Epithelial cell of proximal tubule (primary cell): ENCODE data around the gene TEKT1. TPM values are rescaled to one million over a fixed set of nuclear protein-coding genes. Genes with fewer than 3 reads are reported as not detected.
"Not testable (repeated sequence)": the region's sequence is repeated elsewhere in the genome, so short reads cannot be mapped to it uniquely, and the experiment has no call there.

Source experiments
- DNase-seq: peaks from one replicate; pipeline ENCODE4 v3.0.0-alpha.2; 2011; ENCODE audit warnings: low read depth
- H3K4me3 ChIP-seq: 2 replicates; pipeline ENCODE4 v1.5.1; 2011; ENCODE audit warnings: low read depth, mild to moderate bottlenecking, low read length
- CTCF ChIP-seq: conservative IDR thresholded peaks from 2 replicates; pipeline ENCODE4 v1.5.1; 2012; ENCODE audit warnings: low read depth, mild to moderate bottlenecking, low read length
- total RNA-seq: library from RNA; depleted of rRNA; stranded (reverse); fragments of >200 nt; gene quantifications from 2 replicates; pipeline ENCODE4 v1.2.3, GENCODE V29; 2015

TEKT1 gene
- not detected in 2 replicates for total RNA-seq

GRCh38 chr17:6831661-6832263, at the start of gene TEKT1:
Gene TEKT1 (minus strand): TSS chr17:6831729. CDS start chr17:6830376, 1,353 bp downstream.
- TF ChIP-seq CTCF, result no peak
- DNase-seq, result peak; percentile 18
- peak within 1 kb of the TSS; percentile 55 for H3K4me3 ChIP-seq

- not testable (repeated sequence) for H3K4me3 ChIP-seq, DNase-seq
These were observed 47.9 kb upstream of the TEKT1 start for GRCh38 chr17:6879221-6879975.

- H3K4me3 ChIP-seq, DNase-seq: not testable (repeated sequence)
These were observed 43.7 kb upstream of the TEKT1 start for GRCh38 chr17:6875276-6875675.

- TF ChIP-seq CTCF, result no peak
- H3K4me3 ChIP-seq, result no peak overlapping the region
These were observed 41.4 kb upstream of the TEKT1 start for GRCh38 chr17:6872936-6873335.

GRCh38 chr17:6870841-6871240, 39.3 kb upstream of the TEKT1 start:
- no peak overlapping the region for H3K4me3 ChIP-seq
- no peak for TF ChIP-seq CTCF
- DNase-seq, result no peak

More at GRCh38 chr17:6872936-6873335, 41.4 kb upstream of the TEKT1 start:
- no peak for DNase-seq

GRCh38 chr17:6868582-6868981, 37.1 kb upstream of the TEKT1 start:
- TF ChIP-seq CTCF, result no peak
- no peak overlapping the region for H3K4me3 ChIP-seq
- peak; percentile 30 for DNase-seq

GRCh38 chr17:6867849-6868248, 36.3 kb upstream of the TEKT1 start:
- DNase-seq, result no peak
- TF ChIP-seq CTCF, result no peak
- H3K4me3 ChIP-seq, result no peak overlapping the region

GRCh38 chr17:6862825-6863224, 31.3 kb upstream of the TEKT1 start:
- TF ChIP-seq CTCF, result no peak
- no peak for DNase-seq
- H3K4me3 ChIP-seq, result no peak overlapping the region
